GM23248 (cell line): ENCODE data around the gene ZBTB49.

Source experiments
- EZH2 ChIP-seq: fragments of 200-600 bp; sonication (generic); IDR thresholded peaks from 2 replicates; pipeline ENCODE4 v1.6.1; 2018; ENCODE audit warnings: antibody characterized with exemption, mild to moderate bottlenecking; ENCODE audit not compliant: insufficient read depth, poor library complexity, severe bottlenecking
- EZH2phosphoT487 ChIP-seq: fragments of 200-600 bp; sonication (generic); IDR thresholded peaks from 2 replicates; pipeline ENCODE4 v1.6.1; 2018; ENCODE audit warnings: antibody characterized with exemption, moderate library complexity, mild to moderate bottlenecking, low read depth; ENCODE audit not compliant: insufficient read depth

GRCh38 chr4:4274226-4274625 lies 15.8 kb upstream of the ZBTB49 start:
- no peak for TF ChIP-seq EZH2
- no peak for TF ChIP-seq EZH2phosphoT487
